DMS153 treated with DMSO at 0.1 percent for 48 hours (cell line): ENCODE results near the gene ASIC3.

Experiments used
- DNase-seq: peaks from one replicate; lab custom pipeline; 2025; ENCODE audit not compliant: unreplicated experiment; lab: John Stamatoyannopoulos, UW

The ASIC3 gene

DNA sequence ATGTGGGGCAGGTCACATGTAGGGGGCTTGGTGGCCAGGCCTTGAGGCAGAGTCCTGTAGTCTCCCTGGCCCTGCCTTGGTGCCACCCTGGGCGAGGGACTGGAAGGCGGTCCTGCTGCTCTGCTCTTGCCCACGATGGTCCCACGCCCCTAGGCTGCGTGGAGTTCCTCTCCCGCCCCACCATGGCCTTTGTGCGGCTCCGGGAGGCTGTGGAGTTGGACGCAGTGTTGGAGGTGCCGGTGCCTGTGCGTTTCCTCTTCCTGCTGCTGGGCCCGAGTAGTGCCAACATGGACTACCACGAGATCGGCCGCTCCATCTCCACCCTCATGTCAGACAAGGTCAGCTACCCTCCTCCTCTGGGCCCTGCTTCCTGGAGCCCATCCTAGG lies 22.2 kb downstream of the ASIC3 start:
- no peak for DNase-seq

DNA sequence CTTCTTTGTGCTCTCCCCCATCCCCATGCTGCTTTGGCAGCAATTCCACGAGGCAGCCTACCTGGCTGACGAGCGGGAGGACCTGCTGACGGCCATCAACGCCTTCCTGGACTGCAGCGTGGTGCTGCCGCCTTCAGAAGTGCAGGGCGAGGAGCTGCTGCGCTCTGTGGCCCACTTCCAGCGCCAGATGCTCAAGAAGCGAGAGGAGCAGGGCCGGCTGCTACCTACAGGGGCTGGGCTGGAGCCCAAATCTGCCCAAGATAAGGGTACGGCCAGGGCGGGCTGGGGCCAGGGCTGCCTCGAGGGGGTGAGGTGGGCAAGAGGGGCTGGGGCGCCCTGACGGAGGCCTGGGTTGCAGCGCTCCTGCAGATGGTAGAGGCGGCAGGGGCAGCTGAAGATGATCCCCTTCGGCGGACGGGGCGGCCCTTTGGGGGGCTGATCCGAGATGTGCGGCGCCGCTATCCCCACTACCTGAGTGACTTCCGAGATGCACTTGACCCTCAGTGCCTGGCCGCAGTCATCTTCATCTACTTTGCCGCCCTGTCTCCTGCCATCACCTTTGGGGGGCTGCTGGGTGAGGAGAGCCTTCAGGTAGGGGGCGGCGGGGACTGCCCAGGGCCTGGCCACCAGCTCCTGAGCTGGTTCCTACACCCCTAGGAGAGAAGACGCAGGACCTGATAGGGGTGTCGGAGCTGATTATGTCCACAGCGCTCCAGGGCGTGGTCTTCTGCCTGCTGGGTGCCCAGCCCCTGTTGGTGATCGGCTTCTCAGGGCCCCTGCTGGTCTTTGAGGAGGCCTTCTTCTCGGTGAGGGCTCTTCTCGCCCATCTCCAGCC lies 22.9 kb downstream of the ASIC3 start:
- no peak for DNase-seq

- DNase-seq = no peak
These were observed 25.7 kb downstream of the ASIC3 start for GRCh38 chr7:151073990-151074389.

- no peak for DNase-seq
These were observed 26.7 kb downstream of the ASIC3 start for GRCh38 chr7:151074817-151075661.

GRCh38 chr7:151075662-151075971 lies 27.3 kb downstream of the ASIC3 start:
- DNase-seq = no peak

GRCh38 chr7:151075978-151076426 lies 27.7 kb downstream of the ASIC3 start:
- no peak for DNase-seq

DNA sequence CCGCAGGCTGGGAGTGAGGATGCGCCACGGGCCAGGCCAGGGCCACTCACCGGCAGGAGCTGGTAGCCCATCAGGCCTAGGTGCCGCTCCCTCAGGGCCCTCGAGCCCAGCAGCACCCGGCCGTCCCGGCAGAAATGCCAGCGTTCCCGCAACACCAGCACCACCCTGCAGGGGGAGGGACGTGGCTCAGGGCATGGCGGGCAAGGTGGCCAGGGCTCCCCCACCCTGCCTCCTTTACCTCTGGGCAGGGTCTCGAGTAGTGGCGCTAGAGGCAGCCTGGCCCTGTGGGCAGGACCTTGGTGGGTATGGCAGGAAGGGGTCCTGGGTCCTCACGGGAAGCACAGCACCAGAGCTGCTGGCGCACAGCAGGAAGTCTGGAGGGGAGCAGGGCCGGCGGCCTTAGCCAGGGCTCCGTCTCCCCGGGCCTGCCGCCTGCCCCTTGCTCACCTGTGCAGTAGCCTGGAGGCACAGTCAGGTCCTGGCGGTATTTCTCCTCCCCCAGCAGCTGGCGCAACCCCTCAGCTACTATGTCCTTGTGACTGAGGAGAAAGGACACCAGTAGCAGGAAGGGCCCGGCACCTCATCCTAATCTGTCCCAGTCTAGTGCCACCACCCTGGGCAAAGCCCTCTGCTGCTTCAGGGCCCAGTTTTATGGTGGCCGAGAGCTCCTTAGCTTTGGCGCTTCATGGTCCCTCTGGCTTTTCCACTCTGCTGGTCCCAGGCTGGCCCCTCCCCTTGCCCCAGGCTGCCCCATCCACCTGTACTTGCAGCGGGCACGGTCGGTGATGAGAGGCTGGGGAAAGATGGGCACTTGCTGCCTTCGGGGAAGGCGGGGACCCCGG lies 28.8 kb downstream of the ASIC3 start:
- DNase-seq = no peak

GRCh38 chr7:151077705-151078232 lies 29.4 kb downstream of the ASIC3 start:
- no peak for DNase-seq

GRCh38 chr7:151078233-151079040 lies 30.1 kb downstream of the ASIC3 start:
- DNase-seq = no peak

GRCh38 chr7:151079199-151079910 lies 31.0 kb downstream of the ASIC3 start:
- DNase-seq = no peak

DNA sequence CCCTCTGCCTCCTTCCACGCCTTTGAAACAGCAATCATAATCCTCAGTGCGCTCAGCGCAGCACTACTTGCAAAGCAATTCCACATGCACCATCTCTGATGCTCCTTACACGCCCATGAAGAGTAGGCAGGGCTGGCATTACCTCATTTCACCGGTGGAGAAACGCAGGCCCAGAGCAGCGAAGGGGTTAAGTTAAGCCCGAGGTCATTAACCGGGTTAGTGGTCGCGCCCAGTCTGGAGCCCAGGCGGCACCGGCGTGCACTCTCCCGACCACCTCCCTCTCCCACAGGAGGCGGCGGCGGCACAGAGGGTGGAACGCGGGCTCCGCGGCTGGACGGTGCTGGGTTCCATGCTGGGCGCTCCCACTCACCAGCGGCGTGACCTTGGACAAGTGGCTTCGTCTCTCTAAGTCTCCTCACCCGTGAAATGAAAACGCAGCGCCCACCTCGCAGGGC lies 31.8 kb downstream of the ASIC3 start:
- DNase-seq = no peak

DNA sequence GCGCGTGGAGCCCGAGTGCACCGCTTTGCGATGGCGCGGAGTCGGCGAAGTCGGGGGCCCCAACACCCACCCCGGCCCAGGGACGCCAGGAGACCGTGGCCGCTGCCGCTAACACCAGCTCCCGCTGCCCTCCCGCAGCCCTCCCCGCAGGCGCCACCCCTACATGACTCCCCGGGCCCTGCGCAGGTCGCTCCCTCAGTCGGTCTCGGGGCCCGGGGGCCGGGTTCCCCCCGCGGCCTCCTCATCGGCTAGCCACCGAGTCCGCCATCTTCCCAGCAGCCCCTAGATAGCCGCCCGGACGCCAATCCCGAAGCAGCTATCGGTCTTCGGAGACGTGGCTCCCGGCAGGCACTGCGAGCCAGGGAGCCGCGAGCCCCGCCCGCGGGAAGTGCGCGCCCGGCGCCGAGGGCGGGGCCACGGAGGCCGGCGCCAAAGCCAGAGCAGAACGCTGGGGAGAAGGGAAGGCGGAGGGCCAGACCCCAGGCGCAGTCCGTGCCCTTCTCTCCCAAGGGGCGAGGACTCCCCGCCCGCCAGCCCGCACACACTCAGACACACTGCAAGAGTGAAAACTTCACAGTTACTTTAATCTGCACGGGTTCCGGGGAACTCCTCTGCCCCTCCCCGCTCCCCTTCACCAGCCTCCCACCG lies 32.3 kb downstream of the ASIC3 start, which contains the start of gene FASTK:
Gene FASTK, minus strand, starts transcription at position 288 of the 648 bp plus-strand sequence. Its CDS starts 43 bp downstream, at position 245.
- peak; percentile 76 for DNase-seq

GRCh38 chr7:151081170-151082101 lies 33.1 kb downstream of the ASIC3 start:
- DNase-seq = no peak

GRCh38 chr7:151082141-151083070 lies 34.1 kb downstream of the ASIC3 start:
- DNase-seq = no peak

GRCh38 chr7:151083071-151083823 lies 34.9 kb downstream of the ASIC3 start, which contains the start of gene TMUB1:
Gene TMUB1, minus strand, starts transcription at chr7:151083493. Its CDS starts 930 bp downstream, at chr7:151082563.
- DNase-seq = peak; percentile 29

DNA sequence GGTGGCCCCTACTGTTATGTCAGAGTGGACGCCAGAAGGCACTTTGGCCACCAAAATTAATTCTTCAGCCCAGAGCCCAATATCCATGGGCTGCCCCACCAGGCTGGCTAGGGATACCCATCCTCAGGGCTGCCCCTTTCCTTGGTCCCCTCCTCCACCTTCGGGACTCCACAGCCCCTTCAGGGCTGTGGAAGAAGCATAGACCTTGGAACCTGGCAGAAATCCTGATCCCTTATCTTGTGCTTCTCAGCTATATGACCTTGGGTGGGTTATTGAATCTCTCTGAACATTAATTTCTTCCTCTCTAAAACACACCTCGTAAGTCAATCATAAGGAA lies 35.5 kb downstream of the ASIC3 start:
- DNase-seq = no peak
